Measurements from ENCODE around the gene MYLIP.

DNA sequence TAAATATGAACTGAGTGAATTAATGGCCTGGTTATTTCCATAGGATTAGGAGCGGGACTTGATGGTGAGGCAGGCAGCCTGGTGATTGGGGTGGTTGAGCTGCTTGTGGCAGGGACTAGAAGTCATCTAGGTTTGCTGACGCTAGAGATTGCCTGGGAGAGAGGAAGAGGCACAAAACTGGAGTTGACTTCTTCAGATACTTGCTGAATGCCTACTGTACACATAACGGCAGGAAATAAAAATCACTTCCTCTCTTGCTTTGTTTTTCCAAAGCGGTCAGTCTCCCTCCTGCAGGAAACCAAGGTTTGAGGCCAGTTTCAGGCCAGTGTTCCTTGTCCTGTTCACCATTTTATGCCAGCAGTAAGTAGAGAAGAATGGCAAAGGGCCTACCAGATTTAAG lies 36.7 kb upstream of the MYLIP start:
- TF ChIP-seq, protein P1, sequence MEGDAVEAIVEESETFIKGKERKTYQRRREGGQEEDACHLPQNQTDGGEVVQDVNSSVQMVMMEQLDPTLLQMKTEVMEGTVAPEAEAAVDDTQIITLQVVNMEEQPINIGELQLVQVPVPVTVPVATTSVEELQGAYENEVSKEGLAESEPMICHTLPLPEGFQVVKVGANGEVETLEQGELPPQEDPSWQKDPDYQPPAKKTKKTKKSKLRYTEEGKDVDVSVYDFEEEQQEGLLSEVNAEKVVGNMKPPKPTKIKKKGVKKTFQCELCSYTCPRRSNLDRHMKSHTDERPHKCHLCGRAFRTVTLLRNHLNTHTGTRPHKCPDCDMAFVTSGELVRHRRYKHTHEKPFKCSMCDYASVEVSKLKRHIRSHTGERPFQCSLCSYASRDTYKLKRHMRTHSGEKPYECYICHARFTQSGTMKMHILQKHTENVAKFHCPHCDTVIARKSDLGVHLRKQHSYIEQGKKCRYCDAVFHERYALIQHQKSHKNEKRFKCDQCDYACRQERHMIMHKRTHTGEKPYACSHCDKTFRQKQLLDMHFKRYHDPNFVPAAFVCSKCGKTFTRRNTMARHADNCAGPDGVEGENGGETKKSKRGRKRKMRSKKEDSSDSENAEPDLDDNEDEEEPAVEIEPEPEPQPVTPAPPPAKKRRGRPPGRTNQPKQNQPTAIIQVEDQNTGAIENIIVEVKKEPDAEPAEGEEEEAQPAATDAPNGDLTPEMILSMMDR (IDR thresholded peaks at IDR 0.05), result no peak
- no peak for TF ChIP-seq POLR2A (IDR thresholded peaks at IDR 0.05)
